ENCODE data around the gene CDH6. TPM values are rescaled to one million over a fixed set of nuclear protein-coding genes. Genes with fewer than 3 reads are reported as not detected.

Gene CDH6
- total RNA-seq, 1 donor from 2014 or later = 0.54 TPM

DNA sequence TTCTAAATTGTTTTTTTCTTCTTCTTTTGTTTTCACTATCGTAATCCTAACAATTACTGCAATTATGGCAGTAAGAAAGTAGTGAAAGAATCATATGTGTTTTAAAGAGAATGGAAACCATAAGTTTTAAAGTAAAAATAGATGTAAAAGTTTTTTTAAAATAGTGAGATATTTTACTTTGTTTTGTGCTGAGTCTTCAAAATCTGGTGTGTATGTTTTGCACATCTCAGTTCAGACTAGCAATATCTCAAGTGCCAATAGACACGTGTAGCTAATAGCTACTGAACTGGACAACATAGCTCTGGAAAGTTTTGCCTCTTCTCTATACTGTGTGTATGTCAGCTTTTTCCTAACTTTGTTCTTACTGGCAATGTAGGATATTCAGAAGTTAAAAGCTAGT is 45.0 kb downstream of the CDH6 start:
- no peak overlapping the region for H3K4me3 Mint-ChIP-seq
- no peaks in the 10 kb centered on the region for H3K9me3 Mint-ChIP-seq
- DNase-seq (ENCODE audit: low spot score in 2 of 2, unreplicated experiment in 2 of 2) = no peak
- no peaks in the 10 kb centered on the region for H3K36me3 Mint-ChIP-seq
- H3K27me3 Mint-ChIP-seq (ENCODE audit: low read depth) = no peaks in the 10 kb centered on the region
- TF ChIP-seq CTCF (IDR thresholded peaks at IDR 0.05; ENCODE audit: unreplicated experiment) = no peak
- no peak overlapping the region for H3K27ac Mint-ChIP-seq
- H3K4me1 Mint-ChIP-seq = peaks cover 5% of the 10 kb centered on the region

DNA sequence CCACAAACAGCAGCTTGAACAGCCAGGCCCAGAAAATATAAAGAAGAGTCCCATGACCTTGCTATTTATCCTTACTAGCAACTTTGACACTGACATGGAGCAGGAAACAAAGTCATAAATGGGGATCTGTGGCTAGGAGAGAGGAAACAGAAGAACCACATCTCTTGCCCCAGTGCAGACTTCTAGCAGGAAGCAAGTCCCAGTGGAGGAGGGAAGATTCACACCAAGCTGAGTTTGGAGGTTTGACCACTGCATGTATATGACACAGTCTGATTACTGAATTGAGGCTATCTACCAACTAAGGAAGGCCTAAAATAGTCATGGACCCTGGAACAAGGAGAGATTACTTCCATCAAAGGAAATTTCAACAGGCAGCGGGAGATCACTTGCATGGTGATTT is 51.4 kb downstream of the CDH6 start:
- Mint-ChIP-seq H3K36me3 (no peaks in the 10 kb centered on the region), H3K27me3 (ENCODE audit: low read depth) (peaks cover 4% of the 10 kb centered on the region)

GRCh38 chr5:31247381-31247780 is 53.9 kb downstream of the CDH6 start:
- Mint-ChIP-seq H3K36me3 (no peaks in the 10 kb centered on the region), H3K27me3 (ENCODE audit: low read depth) (peaks cover 4% of the 10 kb centered on the region), H3K4me3 (no peak overlapping the region), H3K27ac (no peak overlapping the region), H3K9me3 (no peaks in the 10 kb centered on the region), H3K4me1 (no peaks in the 10 kb centered on the region)
- TF ChIP-seq CTCF (IDR thresholded peaks at IDR 0.05; ENCODE audit: unreplicated experiment) = no peak
- DNase-seq (ENCODE audit: low spot score in 2 of 2, unreplicated experiment in 2 of 2) = no peak

More for the DNA sequence above, 51.4 kb downstream of the CDH6 start:
- TF ChIP-seq CTCF (IDR thresholded peaks at IDR 0.05; ENCODE audit: unreplicated experiment) = no peak
- no peak overlapping the region for H3K4me3 Mint-ChIP-seq
- H3K4me1 Mint-ChIP-seq = no peaks in the 10 kb centered on the region
- DNase-seq (ENCODE audit: low spot score in 2 of 2, unreplicated experiment in 2 of 2) = no peak
- H3K27ac Mint-ChIP-seq = no peak overlapping the region
- H3K9me3 Mint-ChIP-seq = no peaks in the 10 kb centered on the region

- TF ChIP-seq CTCF (IDR thresholded peaks at IDR 0.05; ENCODE audit: unreplicated experiment) = no peak
- Mint-ChIP-seq H3K4me3 (no peak overlapping the region), H3K9me3 (no peaks in the 10 kb centered on the region), H3K4me1 (no peaks in the 10 kb centered on the region), H3K36me3 (no peaks in the 10 kb centered on the region), H3K27me3 (ENCODE audit: low read depth) (no peaks in the 10 kb centered on the region), H3K27ac (no peak overlapping the region)
- no peak for DNase-seq (ENCODE audit: low spot score in 2 of 2, unreplicated experiment in 2 of 2)
Measured at GRCh38 chr5:31250201-31250600, 56.7 kb downstream of the CDH6 start.

DNA sequence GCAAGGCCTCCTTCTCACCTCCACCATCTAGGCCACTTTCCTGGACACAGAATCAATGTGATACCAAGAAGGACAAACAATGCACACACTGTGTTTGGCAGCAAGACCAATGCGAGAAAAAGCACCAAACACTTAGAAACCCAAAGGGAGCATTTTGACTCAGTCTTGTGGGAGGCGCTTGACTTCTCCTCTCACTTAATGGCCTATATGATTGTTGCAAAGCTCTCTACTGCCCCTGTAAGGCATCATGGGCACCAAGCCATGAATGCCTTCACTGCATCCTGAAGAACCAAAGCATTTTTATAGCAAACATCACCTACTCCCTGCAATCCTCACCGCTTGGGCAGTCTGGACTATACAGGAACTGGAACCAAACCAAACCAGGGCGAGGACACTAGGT is 57.5 kb downstream of the CDH6 start:
- H3K4me1 Mint-ChIP-seq = no peaks in the 10 kb centered on the region
- H3K27me3 Mint-ChIP-seq (ENCODE audit: low read depth) = no peaks in the 10 kb centered on the region
- no peak for TF ChIP-seq CTCF (IDR thresholded peaks at IDR 0.05; ENCODE audit: unreplicated experiment)
- no peaks in the 10 kb centered on the region for H3K36me3 Mint-ChIP-seq
- H3K4me3 Mint-ChIP-seq = no peak overlapping the region
- no peak for DNase-seq (ENCODE audit: low spot score in 2 of 2, unreplicated experiment in 2 of 2)
- no peaks in the 10 kb centered on the region for H3K9me3 Mint-ChIP-seq
- no peak overlapping the region for H3K27ac Mint-ChIP-seq

DNA sequence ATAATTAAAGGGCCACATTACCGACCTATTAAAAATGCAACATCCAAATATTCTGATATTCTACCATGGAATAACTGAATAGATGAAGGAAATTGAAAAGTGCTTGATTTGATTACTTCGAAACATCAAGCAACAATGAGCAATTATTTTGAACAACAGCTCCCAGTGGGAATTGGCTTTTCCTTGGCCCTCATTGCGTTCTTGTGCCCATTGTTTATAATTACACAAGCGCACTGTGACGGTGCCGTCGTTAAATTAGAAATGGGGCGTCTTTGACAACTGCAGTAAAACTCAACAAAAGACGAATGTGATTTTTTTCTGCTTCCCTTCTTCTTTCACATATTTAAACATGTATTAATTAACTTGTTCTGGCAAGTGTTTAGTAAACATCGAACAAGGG is 61.6 kb downstream of the CDH6 start:
- Mint-ChIP-seq H3K27ac (no peak overlapping the region), H3K9me3 (peaks cover 5% of the 10 kb centered on the region), H3K4me3 (no peak overlapping the region), H3K36me3 (no peaks in the 10 kb centered on the region), H3K4me1 (no peaks in the 10 kb centered on the region), H3K27me3 (ENCODE audit: low read depth) (no peaks in the 10 kb centered on the region)
- TF ChIP-seq CTCF (IDR thresholded peaks at IDR 0.05; ENCODE audit: unreplicated experiment) = no peak
- DNase-seq (ENCODE audit: low spot score in 2 of 2, unreplicated experiment in 2 of 2) = no peak
